GM12878 (cell line): ENCODE measurements around the gene PSPN.

Experiments used
- ASH2L ChIP-seq: fragments of 300-600, 200-600 bp; sonication (generic); IDR thresholded peaks from 2 replicates; pipeline ENCODE4 v1.6.1; 2017; ENCODE audit warnings: low read depth, mild to moderate bottlenecking, borderline replicate concordance
- BHLHE40 ChIP-seq, 2 experiments: fragments of 450-650 bp in 1 of 2; IDR thresholded peaks; 2 replicates each; pipeline ENCODE4 v1.6.1; 2011 to 2017; ENCODE audit warnings: low read depth in 2 of 2, borderline replicate concordance in 1 of 2, improper control_type of control experiment in 1 of 2, low read length in 1 of 2, mild to moderate bottlenecking in 1 of 2
- CBX5 ChIP-seq: sonication (generic); IDR thresholded peaks from 2 replicates; pipeline ENCODE4 v1.6.1; 2016; ENCODE audit warnings: low read depth, moderate library complexity, mild to moderate bottlenecking, inconsistent platforms
- EP300 ChIP-seq, 2 experiments: fragments of 150-350 bp in 1 of 2; IDR thresholded peaks; 2 replicates each; pipeline ENCODE4 v1.6.1; 2011 to 2012; ENCODE audit warnings: low read depth in 2 of 2, low read length in 2 of 2, borderline replicate concordance in 1 of 2, improper control_type of control experiment in 1 of 2, inconsistent platforms in 1 of 2; ENCODE audit not compliant: control insufficient read depth in 1 of 2
- ESRRA ChIP-seq: IDR thresholded peaks from 2 replicates; pipeline ENCODE4 v1.6.1; 2012; ENCODE audit warnings: mild to moderate bottlenecking, low read length, improper control_type of control experiment
- JUND ChIP-seq: IDR thresholded peaks from 2 replicates; pipeline ENCODE4 v1.6.1; 2012; ENCODE audit warnings: low read depth, mild to moderate bottlenecking, low read length, improper control_type of control experiment, moderate library complexity
- RAD21 ChIP-seq: IDR thresholded peaks from 2 replicates; pipeline ENCODE4 v1.6.1; 2011; ENCODE audit warnings: mild to moderate bottlenecking, low read depth, low read length, moderate library complexity; ENCODE audit not compliant: insufficient read depth
- TBL1XR1 ChIP-seq: IDR thresholded peaks from 2 replicates; pipeline ENCODE4 v1.6.1; 2012; ENCODE audit warnings: low read depth, low read length, improper control_type of control experiment
- TF ChIP-seq, protein P1 (sequence below), 3 experiments: IDR thresholded peaks in 2 of 3; conservative IDR thresholded peaks in 1 of 3; 2 replicates each; pipeline ENCODE4 v1.5.1; 2011; ENCODE audit warnings: low read depth in 3 of 3, low read length in 3 of 3, mild to moderate bottlenecking in 3 of 3, control low read depth in 2 of 3, moderate library complexity in 2 of 3, inconsistent platforms in 1 of 3, mixed read lengths in 1 of 3; ENCODE audit not compliant: control insufficient read depth in 2 of 3, insufficient read depth in 1 of 3; ENCODE audit errors: extremely low read depth in 1 of 3

DNA sequence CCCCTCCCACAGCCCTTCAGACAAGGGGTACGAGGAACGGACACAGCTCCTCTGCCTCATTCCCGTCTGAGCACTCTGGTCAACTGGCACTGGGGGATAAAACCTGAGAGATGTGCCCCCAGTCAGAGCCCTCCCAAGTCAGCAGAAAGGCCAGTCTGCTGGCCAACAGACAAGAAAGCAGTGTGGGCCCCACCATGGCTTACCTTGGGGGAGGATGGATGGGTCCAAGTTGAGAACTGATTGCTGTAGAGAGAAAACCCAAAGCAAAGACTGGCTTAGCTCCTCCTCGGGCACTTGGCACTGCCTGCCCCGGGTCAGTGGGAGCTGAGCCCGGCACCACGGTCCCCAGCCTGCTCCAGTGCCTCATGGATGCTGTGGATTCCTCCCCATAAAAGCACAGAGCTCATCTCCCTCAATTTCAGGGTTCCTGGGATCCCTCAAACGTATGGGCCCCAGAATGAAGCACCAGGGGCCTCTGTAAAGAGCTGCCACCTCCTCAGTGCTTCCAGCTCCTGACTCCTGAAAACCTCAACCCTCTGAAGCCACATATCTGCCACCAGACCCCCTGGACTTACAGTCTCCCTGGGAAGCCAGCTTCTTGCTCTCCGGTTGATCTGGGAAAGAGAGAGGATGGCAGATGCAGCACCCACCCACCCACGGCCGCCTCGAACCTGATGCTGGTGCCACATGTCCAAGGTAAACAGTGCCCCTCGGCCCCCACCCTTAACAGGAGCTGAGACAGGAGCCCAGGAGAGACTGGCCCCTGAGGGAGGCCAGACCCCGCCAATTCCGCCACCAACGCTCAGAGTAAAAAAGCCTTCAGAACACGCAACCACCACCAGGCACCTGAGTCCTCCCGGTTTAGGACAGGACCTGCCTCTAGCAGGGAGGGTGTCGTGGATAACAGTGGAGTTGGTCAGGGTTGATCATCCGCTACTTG lies 45.6 kb upstream of the PSPN start:
- TF ChIP-seq, protein P1, sequence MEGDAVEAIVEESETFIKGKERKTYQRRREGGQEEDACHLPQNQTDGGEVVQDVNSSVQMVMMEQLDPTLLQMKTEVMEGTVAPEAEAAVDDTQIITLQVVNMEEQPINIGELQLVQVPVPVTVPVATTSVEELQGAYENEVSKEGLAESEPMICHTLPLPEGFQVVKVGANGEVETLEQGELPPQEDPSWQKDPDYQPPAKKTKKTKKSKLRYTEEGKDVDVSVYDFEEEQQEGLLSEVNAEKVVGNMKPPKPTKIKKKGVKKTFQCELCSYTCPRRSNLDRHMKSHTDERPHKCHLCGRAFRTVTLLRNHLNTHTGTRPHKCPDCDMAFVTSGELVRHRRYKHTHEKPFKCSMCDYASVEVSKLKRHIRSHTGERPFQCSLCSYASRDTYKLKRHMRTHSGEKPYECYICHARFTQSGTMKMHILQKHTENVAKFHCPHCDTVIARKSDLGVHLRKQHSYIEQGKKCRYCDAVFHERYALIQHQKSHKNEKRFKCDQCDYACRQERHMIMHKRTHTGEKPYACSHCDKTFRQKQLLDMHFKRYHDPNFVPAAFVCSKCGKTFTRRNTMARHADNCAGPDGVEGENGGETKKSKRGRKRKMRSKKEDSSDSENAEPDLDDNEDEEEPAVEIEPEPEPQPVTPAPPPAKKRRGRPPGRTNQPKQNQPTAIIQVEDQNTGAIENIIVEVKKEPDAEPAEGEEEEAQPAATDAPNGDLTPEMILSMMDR (IDR thresholded peaks at IDR 0.05 in 2 of 3, conservative IDR thresholded peaks at IDR 0.05 in 1 of 3; ENCODE audit: control insufficient read depth in 2 of 3, extremely low read depth in 1 of 3, insufficient read depth in 1 of 3, low read depth in 3 of 3, low read length in 3 of 3) = no peak
- TF ChIP-seq BHLHE40 (IDR thresholded peaks at IDR 0.05; ENCODE audit: borderline replicate concordance in 1 of 2, low read depth in 2 of 2, low read length in 1 of 2) (no peak), ESRRA (no peak), JUND (no peak), TBL1XR1 (no peak), ASH2L (no peak), RAD21 (no peak), CBX5 (no peak), EP300 (IDR thresholded peaks at IDR 0.05; ENCODE audit: borderline replicate concordance in 1 of 2, control insufficient read depth in 1 of 2, low read depth in 2 of 2, low read length in 2 of 2) (no peak)
